GM21360 (cell line): ENCODE results near the gene CALHM6.

Experiments used
- ATAC-seq: cut with Tn5 transposase; IDR thresholded peaks from one replicate; pipeline ENCODE4 v1.9.1; 2021; ENCODE audit warnings: mild to moderate bottlenecking, moderate library complexity; ENCODE audit not compliant: unreplicated experiment

CALHM6 gene

GRCh38 chr6:116444575-116444974 is 16.6 kb upstream of the CALHM6 start:
- no peak for ATAC-seq

- ATAC-seq = no peak
These were observed 16.1 kb upstream of the CALHM6 start for GRCh38 chr6:116445102-116445501.

- ATAC-seq = no peak
These were observed 14.8 kb upstream of the CALHM6 start for GRCh38 chr6:116446399-116446798.

GRCh38 chr6:116447052-116447451 is 14.1 kb upstream of the CALHM6 start:
- ATAC-seq = no peak

- no peak for ATAC-seq
These were observed 13.6 kb upstream of the CALHM6 start for GRCh38 chr6:116447496-116448011.

- ATAC-seq = no peak
These were observed 11.6 kb upstream of the CALHM6 start for GRCh38 chr6:116449565-116449964.

- no peak for ATAC-seq
These were observed 10.9 kb upstream of the CALHM6 start for GRCh38 chr6:116450185-116450710.

- peak; percentile 95 for ATAC-seq
These were observed 10.1 kb upstream of the CALHM6 start for GRCh38 chr6:116450769-116451740.

- no peak for ATAC-seq
These were observed 9.3 kb upstream of the CALHM6 start for GRCh38 chr6:116451916-116452315.

GRCh38 chr6:116452531-116452930 is 8.6 kb upstream of the CALHM6 start:
- ATAC-seq = no peak

GRCh38 chr6:116456106-116456505 is 5.1 kb upstream of the CALHM6 start:
- ATAC-seq = no peak

- ATAC-seq = no peak
These were observed 4.2 kb upstream of the CALHM6 start for GRCh38 chr6:116456927-116457326.

GRCh38 chr6:116458264-116458663 is 2.9 kb upstream of the CALHM6 start:
- ATAC-seq = no peak

- no peak for ATAC-seq
These were observed 1.2 kb upstream of the CALHM6 start for GRCh38 chr6:116459927-116460326.

- ATAC-seq = peak; percentile 87
These were observed 1.0 kb downstream of the CALHM6 start for GRCh38 chr6:116461932-116462885.

- ATAC-seq = no peak
These were observed 2.1 kb downstream of the CALHM6 start for GRCh38 chr6:116463301-116463700.

GRCh38 chr6:116465246-116465645 is 4.1 kb downstream of the CALHM6 start:
- ATAC-seq = no peak

- ATAC-seq = no peak
These were observed 5.9 kb downstream of the CALHM6 start for GRCh38 chr6:116467096-116467495.

- ATAC-seq = no peak
These were observed 6.3 kb downstream of the CALHM6 start for GRCh38 chr6:116467514-116467913.

GRCh38 chr6:116468293-116468692 is 7.1 kb downstream of the CALHM6 start:
- ATAC-seq = no peak

- no peak for ATAC-seq
These were observed 10.4 kb downstream of the CALHM6 start for GRCh38 chr6:116471531-116471930.
